Gastroesophageal sphincter (tissue), 3 donors: Measurements from ENCODE around the gene AFF2.

ENCODE experiments used
- EP300 ChIP-seq: sonication (generic); formaldehyde crosslinking; IDR thresholded peaks from one replicate; pipeline ENCODE4 v1.6.1; 2017; ENCODE audit warnings: antibody characterized with exemption, mild to moderate bottlenecking
- POLR2A ChIP-seq, 2 donors: fragments of 450-650 bp; IDR thresholded peaks; one replicate each; pipeline ENCODE4 v1.6.1; 2017; ENCODE audit warnings: antibody characterized with exemption in 2 of 2, mild to moderate bottlenecking in 2 of 2, moderate library complexity in 1 of 2
- POLR2AphosphoS5 ChIP-seq: sonication (generic); formaldehyde crosslinking; IDR thresholded peaks from one replicate; pipeline ENCODE4 v1.6.1; 2017; ENCODE audit warnings: antibody characterized with exemption
- TF ChIP-seq, protein P1 (sequence below), 4 experiments: fragments of 200-600 bp in 2 of 4; fragments of 450-650 bp in 2 of 4; sonication (generic) in 1 of 4; IDR thresholded peaks; one replicate each; pipeline ENCODE4 v1.5.1; 2017 to 2019; ENCODE audit warnings: antibody characterized with exemption in 4 of 4, mild to moderate bottlenecking in 2 of 4, moderate library complexity in 2 of 4

DNA sequence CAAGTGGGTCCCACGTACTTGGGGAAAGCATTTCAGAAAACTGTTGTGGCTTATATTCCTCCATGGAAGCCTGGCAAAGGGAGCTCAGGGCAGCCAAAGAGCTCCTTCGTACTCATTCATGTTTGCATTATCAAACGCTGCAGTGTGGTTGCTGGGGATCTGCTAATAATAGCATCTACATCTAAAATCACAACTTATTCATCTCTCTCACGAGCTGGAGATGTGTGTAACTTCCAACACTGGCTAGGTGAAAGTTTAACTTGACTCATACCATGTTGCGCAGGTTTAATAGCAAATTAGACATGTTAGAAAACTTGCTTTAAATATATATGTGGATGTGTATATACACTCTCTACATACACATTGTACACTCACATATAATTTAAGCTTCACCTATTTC, 415.1 kb downstream of the AFF2 start:
- TF ChIP-seq, protein P1, sequence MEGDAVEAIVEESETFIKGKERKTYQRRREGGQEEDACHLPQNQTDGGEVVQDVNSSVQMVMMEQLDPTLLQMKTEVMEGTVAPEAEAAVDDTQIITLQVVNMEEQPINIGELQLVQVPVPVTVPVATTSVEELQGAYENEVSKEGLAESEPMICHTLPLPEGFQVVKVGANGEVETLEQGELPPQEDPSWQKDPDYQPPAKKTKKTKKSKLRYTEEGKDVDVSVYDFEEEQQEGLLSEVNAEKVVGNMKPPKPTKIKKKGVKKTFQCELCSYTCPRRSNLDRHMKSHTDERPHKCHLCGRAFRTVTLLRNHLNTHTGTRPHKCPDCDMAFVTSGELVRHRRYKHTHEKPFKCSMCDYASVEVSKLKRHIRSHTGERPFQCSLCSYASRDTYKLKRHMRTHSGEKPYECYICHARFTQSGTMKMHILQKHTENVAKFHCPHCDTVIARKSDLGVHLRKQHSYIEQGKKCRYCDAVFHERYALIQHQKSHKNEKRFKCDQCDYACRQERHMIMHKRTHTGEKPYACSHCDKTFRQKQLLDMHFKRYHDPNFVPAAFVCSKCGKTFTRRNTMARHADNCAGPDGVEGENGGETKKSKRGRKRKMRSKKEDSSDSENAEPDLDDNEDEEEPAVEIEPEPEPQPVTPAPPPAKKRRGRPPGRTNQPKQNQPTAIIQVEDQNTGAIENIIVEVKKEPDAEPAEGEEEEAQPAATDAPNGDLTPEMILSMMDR (IDR thresholded peaks at IDR 0.05) = no peak
- TF ChIP-seq EP300 (no peak), POLR2A (IDR thresholded peaks at IDR 0.05) (no peak), POLR2AphosphoS5 (no peak)
